ENCODE data around the gene KNTC1.

KNTC1 gene

DNA sequence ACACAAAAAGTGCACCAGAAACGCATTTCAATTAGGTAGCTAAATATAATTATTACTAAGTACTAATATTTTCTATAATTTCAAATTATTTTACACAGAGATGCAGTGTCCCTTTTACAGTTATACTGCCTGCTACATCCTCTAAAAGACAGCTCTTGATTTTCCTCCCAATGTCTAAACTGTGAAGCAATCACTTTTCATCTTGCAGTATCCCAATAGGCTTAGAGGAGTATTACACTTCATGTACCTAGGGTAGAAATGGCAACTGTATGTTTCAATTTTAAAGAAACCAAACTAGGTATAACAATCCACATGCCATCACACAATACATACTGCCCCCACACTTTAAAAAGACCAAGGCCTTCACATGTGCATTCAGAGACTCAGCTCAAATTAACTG lies 7.6 kb upstream of the KNTC1 start:
- no peak overlapping the region for H3K4me3 ChIP-seq (ENCODE audit: low read length)
- TF ChIP-seq ZNF274 (IDR thresholded peaks at IDR 0.05; ENCODE audit: low read depth, low read length), result no peak

- TF ChIP-seq ZNF274 (IDR thresholded peaks at IDR 0.05; ENCODE audit: low read depth, low read length), result no peak
- no peak overlapping the region for H3K4me3 ChIP-seq (ENCODE audit: low read length)
These were observed 6.4 kb upstream of the KNTC1 start for GRCh38 chr12:122520676-122521075.

DNA sequence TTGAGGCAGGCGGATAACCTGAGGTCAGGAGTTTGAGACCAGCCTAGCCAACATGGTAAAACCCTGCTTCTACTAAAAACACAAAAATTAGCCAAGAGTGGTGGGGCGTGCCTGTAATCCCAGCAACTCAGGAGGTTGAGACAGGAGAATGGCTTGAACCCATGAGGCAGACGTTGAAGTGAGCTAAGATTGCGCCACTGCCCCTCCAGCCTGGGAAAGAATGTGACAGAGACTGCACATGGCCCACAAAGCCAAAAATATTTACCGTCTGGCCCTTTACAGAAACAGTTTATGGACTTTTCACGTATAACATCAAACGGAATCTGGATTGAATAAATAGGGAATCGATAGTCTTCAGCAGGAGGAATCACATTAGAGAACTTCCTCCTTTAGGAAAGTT lies 3.8 kb upstream of the KNTC1 start:
- TF ChIP-seq ZNF274 (IDR thresholded peaks at IDR 0.05; ENCODE audit: low read depth, low read length), result no peak
- peak overlapping the region; percentile 44 for H3K4me3 ChIP-seq (ENCODE audit: low read length)

- H3K4me3 ChIP-seq (ENCODE audit: low read length), result peak overlapping the region; percentile 99
- TF ChIP-seq ZNF274 (IDR thresholded peaks at IDR 0.05; ENCODE audit: low read depth, low read length), result no peak
These were observed 3.0 kb upstream of the KNTC1 start for GRCh38 chr12:122523846-122524718.

GRCh38 chr12:122527478-122527944 lies 462 bp downstream of the KNTC1 start:
- peak overlapping the region; percentile 89 for H3K4me3 ChIP-seq (ENCODE audit: low read length)
- no peak for TF ChIP-seq ZNF274 (IDR thresholded peaks at IDR 0.05; ENCODE audit: low read depth, low read length)

GRCh38 chr12:122528582-122528981 lies 1.5 kb downstream of the KNTC1 start:
- TF ChIP-seq ZNF274 (IDR thresholded peaks at IDR 0.05; ENCODE audit: low read depth, low read length), result no peak
- peak overlapping the region; percentile 89 for H3K4me3 ChIP-seq (ENCODE audit: low read length)

- H3K4me3 ChIP-seq (ENCODE audit: low read length), result peak overlapping the region; percentile 32; the same call in 1 of the 2 replicates
- TF ChIP-seq ZNF274 (IDR thresholded peaks at IDR 0.05; ENCODE audit: low read depth, low read length), result no peak
These were observed 1.9 kb downstream of the KNTC1 start for GRCh38 chr12:122528992-122529391.

GRCh38 chr12:122533856-122534255 lies 6.8 kb downstream of the KNTC1 start:
- TF ChIP-seq ZNF274 (IDR thresholded peaks at IDR 0.05; ENCODE audit: low read depth, low read length), result no peak
- H3K4me3 ChIP-seq (ENCODE audit: low read length), result no peak overlapping the region

- TF ChIP-seq ZNF274 (IDR thresholded peaks at IDR 0.05; ENCODE audit: low read depth, low read length), result no peak
- H3K4me3 ChIP-seq (ENCODE audit: low read length), result no peak overlapping the region
These were observed 10.0 kb downstream of the KNTC1 start for GRCh38 chr12:122537021-122537420.

DNA sequence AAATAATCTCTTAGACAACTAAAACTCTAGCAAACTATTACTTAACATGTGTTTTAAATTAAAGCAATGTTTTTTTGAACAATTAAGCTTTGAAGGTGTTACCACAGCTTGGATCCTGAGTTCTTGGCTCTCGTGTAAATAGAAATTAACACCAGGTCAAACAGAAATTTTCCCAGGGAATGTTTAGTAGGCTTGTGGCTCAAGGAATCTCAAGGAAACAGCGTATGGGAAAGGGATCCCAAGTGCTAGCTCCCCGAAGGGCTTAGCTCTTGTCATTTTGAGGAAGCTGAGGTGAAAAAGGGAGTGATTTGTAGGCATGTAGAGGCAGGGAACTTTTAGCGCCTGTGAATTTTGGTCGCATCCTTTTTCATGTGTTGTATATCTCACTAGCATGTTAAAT lies 11.4 kb downstream of the KNTC1 start:
- TF ChIP-seq ZNF274 (IDR thresholded peaks at IDR 0.05; ENCODE audit: low read depth, low read length), result no peak
- H3K4me3 ChIP-seq (ENCODE audit: low read length), result no peak overlapping the region

DNA sequence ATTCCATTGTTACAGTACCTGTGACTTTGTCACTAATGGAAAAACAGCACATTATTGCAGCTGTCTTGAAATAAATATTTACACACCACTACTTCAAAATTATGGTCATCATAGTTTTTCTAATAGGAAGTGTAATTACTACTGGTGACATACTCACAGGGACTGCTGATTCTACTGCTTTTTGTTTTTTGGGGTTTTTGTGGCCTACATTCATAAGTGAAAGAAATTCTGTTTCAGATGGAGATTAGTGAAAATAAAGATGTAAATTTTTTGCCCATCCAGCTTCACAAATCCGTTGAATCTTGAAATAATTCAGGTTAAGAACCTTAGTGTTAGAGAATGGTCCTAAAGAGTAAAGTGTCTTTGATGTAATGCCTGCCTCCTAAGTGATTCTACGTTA lies 17.5 kb downstream of the KNTC1 start:
- no peak for TF ChIP-seq ZNF274 (IDR thresholded peaks at IDR 0.05; ENCODE audit: low read depth, low read length)
- no peak overlapping the region for H3K4me3 ChIP-seq (ENCODE audit: low read length)

DNA sequence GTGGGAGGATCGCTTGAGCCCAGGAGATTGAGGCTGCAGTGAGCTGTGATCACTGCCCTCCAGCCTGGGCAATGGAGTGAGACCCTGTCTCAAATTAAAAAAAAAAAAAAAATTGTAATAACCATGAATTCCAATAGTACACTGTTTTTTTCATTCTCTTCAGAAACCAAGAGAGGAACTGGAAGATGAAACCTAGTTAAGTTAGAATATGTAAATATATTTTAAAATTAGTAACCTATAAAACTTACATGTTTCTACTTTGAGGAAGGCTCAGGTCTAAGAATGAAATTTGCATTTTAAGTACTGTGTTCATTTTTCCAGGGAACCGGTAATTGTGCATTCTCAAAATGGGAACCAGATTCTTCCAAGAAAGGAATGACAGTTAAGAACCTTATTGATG lies 18.8 kb downstream of the KNTC1 start:
- no peak for TF ChIP-seq ZNF274 (IDR thresholded peaks at IDR 0.05; ENCODE audit: low read depth, low read length)
- H3K4me3 ChIP-seq (ENCODE audit: low read length), result peak overlapping the region; percentile 54; the same call in 1 of the 2 replicates

DNA sequence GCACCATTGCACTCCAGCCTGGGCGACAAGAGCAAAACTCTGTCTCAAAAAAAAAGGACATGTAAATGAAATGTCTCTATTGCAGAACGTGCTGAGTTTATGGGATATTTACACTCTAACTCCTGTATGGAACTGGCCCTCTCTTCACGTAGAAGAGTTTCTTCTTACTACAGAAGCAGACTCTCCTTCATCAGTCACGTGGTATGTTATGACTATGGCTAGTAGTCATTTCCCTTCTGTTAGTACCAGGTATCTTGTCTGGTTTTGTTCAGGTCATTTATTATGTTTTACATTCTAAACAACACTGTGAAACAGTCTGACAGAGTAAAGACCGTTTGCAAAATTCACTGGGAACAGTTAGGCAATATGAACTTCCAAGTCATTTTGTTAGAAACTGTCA lies 20.3 kb downstream of the KNTC1 start:
- no peak for TF ChIP-seq ZNF274 (IDR thresholded peaks at IDR 0.05; ENCODE audit: low read depth, low read length)
- H3K4me3 ChIP-seq (ENCODE audit: low read length), result no peak overlapping the region

- no peak overlapping the region for H3K4me3 ChIP-seq (ENCODE audit: low read length)
- no peak for TF ChIP-seq ZNF274 (IDR thresholded peaks at IDR 0.05; ENCODE audit: low read depth, low read length)
These were observed 31.9 kb downstream of the KNTC1 start for GRCh38 chr12:122558745-122559641.

All from GM08714 (cell line).